ENCODE data around the gene GAS7. TPM values are rescaled to one million over a fixed set of nuclear protein-coding genes. Genes with fewer than 3 reads are reported as not detected.

GAS7 gene
- total RNA-seq, 2 donors from 2014 or later, result 6.3 to 22.9 TPM

DNA sequence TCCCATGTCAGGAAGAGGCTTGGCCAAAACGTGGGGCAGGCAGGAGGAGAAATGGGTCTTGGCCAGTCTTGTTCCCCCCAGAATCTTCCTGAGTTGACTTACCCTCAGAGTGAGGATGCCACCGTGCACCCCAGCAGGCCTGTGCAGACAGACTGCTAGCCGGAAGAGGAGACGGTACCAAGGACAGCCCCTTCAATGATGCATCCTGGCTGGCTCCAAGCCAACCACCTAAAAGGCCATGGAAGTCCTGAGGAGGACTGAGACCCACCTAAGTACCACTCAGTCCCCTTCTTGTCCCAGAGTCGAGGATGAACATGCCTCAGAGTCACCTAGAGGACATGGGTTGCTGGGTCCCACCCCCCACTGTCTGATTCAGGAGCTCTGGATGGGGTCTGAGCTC is 246.6 kb downstream of the GAS7 start:
- ATAC-seq, result no peak
- intact Hi-C loops (cut with DNase I, micrococcal nuclease), result loop anchor here in 1 of 2 donors (10.0 kb wide), 1 partner anchor 283 kb away; no protein-coding TSS in a partner anchor
- no peak for DNase-seq

DNA sequence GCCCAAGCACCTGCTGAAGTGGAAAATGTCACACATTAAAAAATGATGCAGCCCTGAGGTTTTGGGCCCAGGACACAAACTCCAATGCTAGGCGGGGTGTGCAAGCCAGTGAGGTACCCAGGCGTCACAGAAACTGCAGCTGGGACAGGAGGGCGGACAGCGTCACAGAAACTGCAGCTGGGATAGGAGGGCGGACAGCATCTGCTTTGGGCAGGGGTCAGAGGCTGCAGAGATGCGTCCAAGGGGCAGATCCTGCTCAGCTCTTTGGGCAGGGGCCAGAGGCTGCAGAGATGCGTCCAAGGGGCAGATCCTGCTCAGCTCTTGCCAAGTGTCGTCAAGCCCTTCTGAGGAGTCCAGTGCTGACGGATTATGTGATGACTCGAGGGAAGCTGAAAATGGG is 249.5 kb downstream of the GAS7 start:
- ATAC-seq, result no peak

DNA sequence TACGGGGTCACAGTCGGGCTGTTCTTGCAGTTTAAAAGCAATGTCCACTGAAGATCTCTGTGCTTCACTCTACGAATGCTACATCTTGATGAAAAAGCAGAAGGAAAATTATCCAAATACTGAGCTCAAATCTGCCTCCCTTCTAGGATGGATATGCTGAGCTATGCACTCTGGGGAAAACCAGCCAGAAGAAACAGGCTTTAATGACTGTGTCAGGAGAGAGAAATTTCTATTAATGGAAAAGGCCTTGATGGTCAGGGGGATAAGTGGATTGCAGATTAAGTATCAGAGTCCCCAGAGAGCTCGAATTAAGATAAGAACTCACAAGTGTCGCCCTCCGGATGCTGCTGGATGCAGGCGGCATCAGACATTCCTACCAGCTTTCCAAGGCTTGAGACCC is 253.7 kb downstream of the GAS7 start:
- intact Hi-C loops (cut with DNase I, micrococcal nuclease), result no loop called here
- no peak for ATAC-seq
- no peak for DNase-seq

More for the DNA sequence above, 249.5 kb downstream of the GAS7 start:
- intact Hi-C loops (cut with DNase I, micrococcal nuclease), result no loop called here
- DNase-seq, result no peak

DNA sequence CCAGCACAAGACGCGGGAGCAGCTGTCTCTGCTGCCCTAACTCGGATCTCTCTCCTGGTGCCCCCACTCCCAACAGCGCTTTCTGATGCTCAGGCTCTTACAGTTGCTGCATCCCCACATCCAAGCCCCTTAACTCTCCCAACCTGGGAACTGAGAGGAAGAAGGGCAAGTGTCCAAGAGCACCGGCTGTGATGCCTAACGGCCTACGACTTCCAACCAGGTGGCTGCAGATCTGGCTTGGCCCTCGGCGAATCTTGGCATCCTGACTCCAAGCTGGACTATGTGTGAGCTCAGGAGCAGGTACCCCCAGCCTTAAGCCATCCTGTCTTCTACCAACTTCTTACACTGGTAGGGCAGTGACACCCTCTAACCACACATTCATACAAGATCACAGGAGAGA is 255.1 kb downstream of the GAS7 start:
- no peak for DNase-seq
- intact Hi-C loops (cut with DNase I, micrococcal nuclease), result no loop called here
- ATAC-seq, result no peak

DNA sequence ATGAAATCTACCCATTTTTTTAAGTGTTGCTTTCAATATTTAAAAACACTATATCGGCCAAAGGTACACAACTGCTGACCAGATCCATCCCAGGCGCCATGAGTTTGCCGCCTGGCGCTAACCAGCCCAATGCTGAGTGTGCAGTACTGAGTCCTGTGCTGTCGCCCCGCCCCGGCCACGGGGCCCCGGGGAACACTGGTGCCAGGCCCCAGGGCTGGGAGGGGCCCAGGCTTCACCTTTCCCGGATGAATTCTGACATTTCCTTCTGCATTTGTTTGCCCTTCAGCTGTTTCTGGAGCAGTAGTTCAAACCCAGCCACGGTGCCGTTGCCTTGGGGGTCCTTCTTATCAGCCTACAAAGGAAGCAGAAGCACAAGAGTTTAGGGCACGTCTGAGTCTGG is 255.5 kb downstream of the GAS7 start:
- DNase-seq (no peak), ATAC-seq (no peak)
- intact Hi-C loops (cut with DNase I, micrococcal nuclease), result no loop called here

DNA sequence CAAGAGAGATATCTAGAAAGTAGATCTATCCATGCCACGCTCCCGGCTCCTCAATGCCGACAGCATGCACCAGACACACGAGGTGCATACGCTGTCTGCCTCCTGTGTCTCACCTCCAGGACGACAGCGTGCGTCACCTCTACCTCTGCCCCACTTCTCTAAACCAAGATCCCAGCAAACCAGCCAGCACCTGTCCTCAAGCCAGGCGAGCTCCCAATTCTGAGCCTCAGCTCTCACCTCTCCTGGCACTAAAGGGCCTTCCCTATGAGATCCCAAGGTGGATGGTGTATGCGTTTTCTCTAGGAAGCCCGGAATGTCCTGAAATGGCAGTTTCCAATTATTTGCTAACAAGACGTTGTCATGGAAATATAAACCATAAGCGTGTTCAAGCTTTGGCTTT is 257.1 kb downstream of the GAS7 start:
- DNase-seq, result no peak
- intact Hi-C loops (cut with DNase I, micrococcal nuclease), result no loop called here
- ATAC-seq, result no peak

DNA sequence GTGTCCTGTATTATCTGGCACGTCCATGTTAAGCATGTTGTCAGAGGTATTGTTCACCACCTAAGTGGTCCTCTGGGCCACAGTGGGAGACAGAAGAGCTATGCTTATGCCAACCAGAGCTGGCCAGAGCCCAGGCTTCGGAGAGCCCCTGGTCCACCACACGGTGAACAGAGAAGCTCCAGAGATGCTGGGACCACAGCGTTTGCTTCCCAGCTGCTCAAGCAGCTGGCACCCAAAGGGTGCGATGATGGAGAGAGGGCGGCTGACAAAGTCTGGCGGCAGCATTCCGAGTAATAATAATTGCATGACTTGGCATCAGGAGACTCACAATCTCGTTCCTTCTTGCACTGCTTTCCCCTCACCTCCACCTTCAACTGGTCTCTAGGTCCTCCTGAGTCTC is 257.6 kb downstream of the GAS7 start:
- ATAC-seq (no peak), DNase-seq (no peak)
- intact Hi-C loops (cut with DNase I, micrococcal nuclease), result no loop called here

DNA sequence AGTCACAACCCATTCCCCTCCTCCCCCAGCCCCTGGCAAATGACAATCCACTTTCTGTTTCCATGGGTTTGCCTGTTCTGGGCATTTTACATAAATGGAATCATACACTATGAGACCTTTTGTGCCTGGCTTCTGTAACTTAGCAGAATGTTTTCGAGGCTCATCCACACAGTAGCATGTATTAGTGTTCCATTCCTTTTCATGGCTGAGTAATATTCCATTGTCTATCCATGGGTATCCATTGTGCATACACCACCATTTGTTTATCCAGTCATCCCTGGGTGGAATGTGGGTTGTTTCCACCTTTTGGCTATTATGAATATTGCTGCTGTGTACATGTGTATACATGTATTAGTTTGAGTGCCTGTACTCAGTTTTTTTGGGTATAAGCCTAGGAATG is 259.6 kb downstream of the GAS7 start:
- DNase-seq (no peak), ATAC-seq (no peak)
- intact Hi-C loops (cut with DNase I, micrococcal nuclease), result no loop called here

DNA sequence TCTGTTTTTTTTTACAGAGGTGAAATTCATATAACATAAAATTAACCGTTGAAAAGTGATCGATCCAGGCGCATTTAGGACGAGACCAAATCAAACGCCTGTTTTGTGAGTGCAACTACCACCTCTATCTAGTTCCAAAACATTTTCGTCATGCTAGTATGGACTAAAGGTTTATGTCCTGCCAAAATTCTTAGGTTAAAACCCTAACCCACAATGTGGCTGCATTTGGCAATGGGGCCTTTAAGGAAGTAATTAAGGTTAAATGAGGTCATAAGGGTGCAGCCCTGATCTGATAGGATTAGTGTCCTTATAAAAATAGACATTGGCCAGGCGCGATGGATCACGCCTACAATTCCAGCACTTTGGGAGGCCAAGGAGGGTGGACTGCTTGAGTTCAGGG is 260.5 kb downstream of the GAS7 start:
- DNase-seq, result no peak
- intact Hi-C loops (cut with DNase I, micrococcal nuclease), result no loop called here

DNA sequence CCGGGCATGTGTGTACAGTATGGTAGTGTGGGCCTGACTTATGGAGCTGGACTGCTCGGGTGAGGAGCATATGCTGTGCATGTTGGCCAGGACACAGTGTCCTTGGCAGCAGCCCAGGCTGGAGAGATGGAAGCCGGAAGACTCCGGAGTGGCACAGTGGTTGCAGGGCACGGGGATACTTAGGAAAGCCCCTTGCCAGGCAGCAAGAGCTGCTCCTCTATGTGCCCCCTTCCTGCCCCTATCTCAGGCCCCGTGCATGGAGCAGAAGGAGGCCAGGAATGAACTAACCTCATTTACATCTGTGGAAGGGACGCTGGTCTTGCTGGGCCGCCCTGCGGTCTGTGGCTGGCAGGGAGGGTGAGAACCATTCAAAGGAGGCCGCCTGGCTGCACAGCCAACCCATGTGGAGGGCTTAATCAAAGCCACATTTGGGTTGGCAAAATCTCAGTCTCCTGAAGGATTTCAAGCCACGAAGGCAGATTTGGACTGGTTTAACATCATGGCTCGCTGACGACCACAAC is 261.1 kb downstream of the GAS7 start:
- no peak for DNase-seq
- intact Hi-C loops (cut with DNase I, micrococcal nuclease), result no loop called here

More for the DNA sequence above, 260.5 kb downstream of the GAS7 start:
- no peak for ATAC-seq

DNA sequence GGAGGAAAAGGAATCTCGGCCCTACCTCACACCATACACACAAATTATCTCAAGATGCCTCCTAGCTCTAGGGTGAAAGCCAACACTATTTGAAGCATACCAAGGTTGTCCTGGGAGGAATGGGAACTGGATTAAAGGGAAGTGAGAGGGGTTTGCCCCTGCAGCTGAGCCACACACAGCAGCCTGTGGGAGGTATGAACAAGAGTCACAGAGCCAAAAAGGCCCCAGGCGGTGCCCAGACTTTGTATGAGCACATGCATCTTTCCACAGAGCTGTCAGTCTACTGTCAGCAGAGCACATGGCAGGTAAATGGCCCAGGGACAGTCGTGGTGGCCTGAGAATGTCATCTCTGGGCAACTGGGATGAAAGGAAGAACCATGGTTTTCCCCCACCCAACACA is 262.3 kb downstream of the GAS7 start:
- ATAC-seq, result no peak
- DNase-seq, result no peak
- intact Hi-C loops (cut with DNase I, micrococcal nuclease), result no loop called here

More for the DNA sequence above, 261.1 kb downstream of the GAS7 start:
- ATAC-seq, result no peak

DNA sequence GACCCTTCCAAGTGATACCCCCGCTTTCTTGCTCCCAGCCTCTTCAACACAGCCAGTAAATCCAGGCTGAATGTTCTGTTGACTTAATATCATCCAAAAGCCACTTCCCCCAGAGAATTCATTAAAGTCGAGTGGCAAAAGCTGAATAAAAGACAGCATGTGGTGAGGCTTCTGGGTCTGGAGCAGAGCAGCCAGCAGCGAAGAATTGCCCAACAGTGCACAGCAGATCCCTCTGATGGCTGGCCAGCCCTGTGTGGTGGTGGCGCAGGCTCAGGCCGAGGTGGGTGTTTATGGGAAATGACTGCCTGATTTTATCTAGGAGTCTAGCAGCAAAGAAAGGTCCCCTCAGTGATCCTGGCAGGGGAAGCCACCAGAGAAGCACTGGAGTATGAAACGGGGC is 263.0 kb downstream of the GAS7 start:
- ATAC-seq (no peak), DNase-seq (no peak)
- intact Hi-C loops (cut with DNase I, micrococcal nuclease), result no loop called here

DNA sequence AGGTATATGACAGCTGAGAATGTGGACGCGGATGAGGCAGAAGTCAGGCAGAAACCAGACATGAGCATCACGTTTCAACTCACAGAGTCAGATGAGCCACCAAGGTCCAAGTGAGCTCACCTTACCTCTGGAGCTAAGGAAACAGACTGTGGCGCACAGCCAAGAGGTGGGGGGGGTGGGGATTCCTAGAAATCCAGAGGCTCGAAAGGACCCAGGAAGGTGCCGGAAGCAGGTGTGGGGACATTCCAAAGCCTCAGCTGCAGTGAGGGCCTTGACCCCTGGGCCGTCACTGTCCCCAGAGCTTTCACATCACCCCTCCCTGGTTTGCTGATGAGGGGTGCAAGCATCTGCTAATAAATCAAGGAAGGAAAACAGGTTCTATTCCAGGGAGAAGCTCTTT is 264.1 kb downstream of the GAS7 start:
- DNase-seq (no peak), ATAC-seq (no peak)
- intact Hi-C loops (cut with DNase I, micrococcal nuclease), result no loop called here

DNA sequence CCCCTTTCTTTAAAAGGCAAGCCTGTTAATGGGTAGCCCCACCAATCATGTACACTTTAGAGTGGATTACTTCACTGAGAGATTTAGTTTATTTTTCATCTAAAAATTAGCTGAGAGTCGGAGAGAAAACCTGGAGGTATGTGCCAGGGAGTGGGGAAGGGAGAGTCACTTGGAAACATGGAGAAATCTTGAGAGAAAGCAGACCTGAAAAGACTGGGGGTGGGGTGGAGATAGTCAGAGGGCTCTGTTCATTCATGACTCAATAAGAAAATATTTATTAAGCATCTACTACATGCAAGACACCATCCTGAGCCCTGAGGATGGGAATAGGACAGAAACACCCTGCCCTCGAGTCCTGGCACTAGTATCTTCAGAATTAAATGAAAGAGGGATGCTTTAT is 265.9 kb downstream of the GAS7 start:
- DNase-seq (no peak), ATAC-seq (no peak)
- intact Hi-C loops (cut with DNase I, micrococcal nuclease), result no loop called here

DNA sequence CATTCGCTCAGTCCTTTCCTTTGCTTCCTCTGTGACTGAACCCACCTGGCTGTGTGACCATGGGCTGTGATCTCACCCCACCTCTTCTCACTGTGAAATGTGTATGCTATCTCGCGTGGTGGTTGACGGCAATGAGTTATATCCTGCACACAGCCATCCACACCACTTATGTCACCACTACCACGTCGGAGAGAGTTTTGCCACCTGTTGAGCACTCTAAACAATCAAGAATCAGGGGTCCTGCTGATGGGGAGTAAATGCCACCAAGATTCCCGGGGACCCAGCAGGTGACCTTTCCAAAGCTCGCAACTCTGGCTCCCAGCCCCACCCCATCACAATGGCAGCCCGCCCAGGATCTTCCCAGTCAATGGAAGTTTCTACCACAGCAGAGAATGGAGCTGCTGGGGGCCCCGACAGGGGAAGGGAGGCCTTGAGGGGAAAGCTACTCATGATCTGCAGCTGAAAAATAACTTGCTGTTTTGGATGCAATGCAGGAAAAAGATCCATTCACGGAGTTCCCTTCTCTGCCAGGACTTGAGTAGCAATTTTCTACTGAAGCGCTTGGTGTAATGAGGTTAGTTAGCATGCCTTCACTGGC is 267.2 kb downstream of the GAS7 start:
- intact Hi-C loops (cut with DNase I, micrococcal nuclease), result no loop called here
- DNase-seq, result no peak
- no peak for ATAC-seq

DNA sequence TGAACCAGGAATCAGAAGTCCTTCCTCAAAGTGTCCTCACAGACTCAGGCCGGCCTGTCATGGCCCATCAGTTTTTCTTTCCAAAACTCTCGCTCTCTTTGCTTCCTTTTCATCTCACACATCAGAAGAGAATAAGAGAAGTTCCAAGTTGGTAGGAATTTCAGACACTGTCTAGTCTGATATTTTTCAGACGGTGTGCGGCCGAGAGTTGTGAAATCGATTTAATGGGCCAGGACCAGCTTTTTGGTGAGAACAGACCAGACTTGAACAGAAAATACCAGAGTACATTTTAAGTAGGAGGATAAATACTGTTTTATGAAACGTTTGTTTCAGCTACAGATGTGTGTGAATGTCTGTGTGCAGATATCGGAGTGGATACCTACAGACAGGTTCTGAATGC is 268.5 kb downstream of the GAS7 start:
- DNase-seq (no peak), ATAC-seq (no peak)
- intact Hi-C loops (cut with DNase I, micrococcal nuclease), result loop anchor here in 1 of 2 donors (10.0 kb wide), 1 partner anchor 685 kb away; no protein-coding TSS in a partner anchor

DNA sequence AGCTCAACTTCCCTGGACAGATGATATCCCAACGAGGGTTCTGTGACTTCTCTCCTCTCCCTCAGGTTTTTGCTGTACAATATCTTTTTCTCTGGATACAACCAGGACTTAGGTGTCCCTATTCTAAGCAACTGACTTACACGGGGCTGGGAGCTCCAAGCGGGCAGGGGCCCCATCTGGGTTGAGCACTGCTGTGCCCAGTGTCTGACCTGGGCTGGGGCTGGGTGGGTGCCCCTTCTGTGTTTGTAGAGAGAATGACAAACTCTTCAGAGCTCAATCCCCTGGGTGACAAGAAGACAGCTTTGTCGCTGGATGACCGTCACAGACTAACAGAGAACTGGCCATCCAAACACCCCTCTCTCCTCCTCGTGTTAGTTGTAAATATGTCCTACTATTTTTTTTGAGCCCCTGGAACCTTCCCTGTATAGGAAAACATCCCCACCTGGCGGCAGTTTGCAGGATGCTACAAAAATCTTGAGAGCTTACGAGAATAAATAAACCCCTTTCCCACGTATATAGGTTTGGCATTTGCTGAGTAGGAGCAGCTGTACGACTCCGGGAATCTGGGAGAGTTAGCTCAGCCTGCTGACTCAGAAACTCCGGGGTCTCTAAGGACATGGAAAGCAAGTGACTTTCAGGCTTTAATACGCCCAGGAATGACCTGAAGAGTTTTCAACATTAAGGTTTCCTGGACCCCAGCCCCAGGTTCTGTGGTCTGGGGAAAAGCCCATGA is 269.6 kb downstream of the GAS7 start:
- DNase-seq, result no peak
- no peak for ATAC-seq
- intact Hi-C loops (cut with DNase I, micrococcal nuclease), result loop anchor here in 1 of 2 donors (10.0 kb wide), 1 partner anchor 686 kb away; no protein-coding TSS in a partner anchor

DNA sequence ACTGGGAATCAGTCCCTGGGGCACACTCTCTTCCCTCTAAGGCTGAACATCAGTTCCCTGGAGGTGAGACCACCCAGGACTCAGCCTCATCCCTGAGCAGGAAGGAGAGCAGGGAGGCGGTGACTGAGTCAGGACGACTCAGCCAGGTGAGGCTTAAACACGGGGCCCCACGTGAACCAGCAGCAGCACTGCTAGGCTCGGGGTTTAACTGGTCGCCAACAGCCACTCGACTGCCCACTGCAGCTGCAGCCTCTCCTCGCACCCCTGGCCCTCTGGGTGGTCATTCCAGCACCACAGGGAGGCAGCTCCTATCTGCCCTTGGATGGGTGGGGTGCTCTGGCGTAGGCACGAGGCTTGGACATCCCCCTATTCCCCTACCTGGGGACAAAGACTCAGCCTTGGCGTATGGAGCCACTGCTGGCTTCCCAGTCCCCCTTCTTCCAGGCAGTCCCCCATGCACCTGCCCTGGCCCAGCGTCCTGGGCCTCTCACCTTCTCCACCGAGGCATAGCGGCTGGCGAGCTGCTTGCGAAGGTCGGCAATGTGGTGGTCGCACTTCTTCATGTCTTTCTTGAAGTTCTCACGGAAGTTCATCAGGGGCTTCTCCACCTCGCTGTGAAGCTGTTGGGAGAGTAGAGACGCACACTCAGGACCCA is 272.1 kb downstream of the GAS7 start:
- DNase-seq (no peak), ATAC-seq (no peak)
- intact Hi-C loops (cut with DNase I, micrococcal nuclease), result loop anchor here in 1 of 2 donors (10.0 kb wide), 1 partner anchor 689 kb away; no protein-coding TSS in a partner anchor

DNA sequence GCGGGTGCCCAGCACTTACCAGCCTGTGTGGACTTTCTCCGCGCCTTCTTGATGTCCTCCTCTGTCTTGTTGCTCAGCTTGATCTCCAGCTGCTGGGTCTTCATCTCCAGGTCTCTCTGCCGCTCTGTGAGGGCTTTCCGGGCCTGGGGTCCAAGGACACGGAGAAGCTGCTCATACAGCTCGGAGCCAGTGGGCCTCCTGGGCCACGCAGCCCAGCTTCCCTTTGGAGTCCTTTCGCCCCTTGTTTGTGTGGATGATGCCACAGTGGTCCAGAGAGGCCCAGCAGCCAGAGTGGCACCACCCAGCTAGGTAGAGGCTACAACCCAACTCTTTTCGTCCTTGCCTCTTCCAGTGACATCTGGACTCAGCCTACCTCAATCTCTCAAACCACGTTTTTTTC is 272.9 kb downstream of the GAS7 start:
- no peak for DNase-seq
- ATAC-seq, result no peak
- intact Hi-C loops (cut with DNase I, micrococcal nuclease), result loop anchor here in 1 of 2 donors (10.0 kb wide), 1 partner anchor 689 kb away; no protein-coding TSS in a partner anchor

DNA sequence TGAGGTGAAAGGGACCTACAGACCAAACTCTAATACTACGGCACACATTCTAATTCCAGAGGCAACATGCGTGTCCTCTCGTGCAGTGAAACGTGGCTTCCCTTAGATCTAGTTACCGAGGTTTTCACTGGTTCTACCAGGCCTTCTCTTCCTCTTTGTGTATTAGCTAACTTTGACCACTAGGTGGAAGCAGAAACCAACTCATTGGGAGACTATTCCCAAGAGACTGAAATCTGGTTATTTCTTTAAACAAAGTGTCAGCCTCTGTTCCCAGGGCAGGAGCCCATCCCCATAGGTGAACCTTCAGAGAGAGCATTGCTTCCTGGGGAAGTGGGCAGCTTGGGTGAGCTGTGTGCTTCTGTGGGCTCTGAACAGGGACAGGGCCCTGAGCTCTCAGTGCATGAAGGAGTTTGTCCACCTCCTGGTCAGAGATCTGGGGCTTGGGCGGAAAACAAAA is 273.6 kb downstream of the GAS7 start:
- peak; percentile 78 for ATAC-seq
- DNase-seq, result no peak
- intact Hi-C loops (cut with DNase I, micrococcal nuclease), result loop anchor here in 1 of 2 donors (10.0 kb wide), 1 partner anchor 690 kb away; no protein-coding TSS in a partner anchor
